IMR-90 (cell line): ENCODE results near the gene MEST. TPM values are rescaled to one million over a fixed set of nuclear protein-coding genes. Genes with fewer than 3 reads are reported as not detected.

Experiments
- ATAC-seq: fragments of 200-7000 bp; cut with Tn5 transposase; 2 replicates; pipeline ENCODE4 v1.9.1; 2020; ENCODE audit warnings: low read depth, mild to moderate bottlenecking, moderate library complexity
- BruUV-seq: library from RNA; stranded (reverse); fragments of 400-500 nt; replicated peaks from 2 replicates; lab custom pipeline; 2021; lab: Mats Ljungman, UMichigan
- CTCF ChIA-PET: fragments of 300-600 bp; formaldehyde crosslinking; extraction: SDS; loops from one replicate; lab custom pipeline; 2021; ENCODE audit warnings: antibody characterized with exemption; lab: Yijun Ruan, JAX
- POLR2A ChIA-PET: fragments of 300-600 bp; sonication (Branson Sonifier 250); formaldehyde crosslinking; loops from one replicate; lab custom pipeline; 2022; ENCODE audit warnings: antibody characterized with exemption; ENCODE audit not compliant: unreplicated experiment; lab: Charles Lee
- DNase-seq: peaks from one replicate; pipeline ENCODE4 v3.0.0; 2013
- H2AFZ ChIP-seq: replicated peaks from 2 replicates; pipeline ENCODE3; 2013; ENCODE audit warnings: low read length, mild to moderate bottlenecking; ENCODE audit not compliant: poor library complexity
- H2AK5ac ChIP-seq: 2 replicates; pipeline ENCODE4 v1.6.1; 2013; ENCODE audit warnings: low read depth, low read length, inconsistent platforms
- H2AK9ac ChIP-seq: replicated peaks from 2 replicates; pipeline ENCODE3; 2013; ENCODE audit warnings: mild to moderate bottlenecking, low read depth, low read length, moderate library complexity; ENCODE audit not compliant: poor library complexity
- H2BK120ac ChIP-seq: 2 replicates; pipeline ENCODE4 v1.6.1; 2013; ENCODE audit warnings: low read depth, low read length, inconsistent platforms
- H2BK15ac ChIP-seq: 3 replicates; pipeline ENCODE4 v1.6.1; 2013; ENCODE audit warnings: low read depth, low read length, inconsistent platforms
- H2BK20ac ChIP-seq: 2 replicates; pipeline ENCODE4 v1.6.1; 2013; ENCODE audit warnings: low read depth, mild to moderate bottlenecking, inconsistent platforms, low read length, moderate library complexity
- H2BK5ac ChIP-seq: 2 replicates; pipeline ENCODE4 v1.6.1; 2013; ENCODE audit warnings: mild to moderate bottlenecking, low read depth, low read length, inconsistent platforms; ENCODE audit not compliant: poor library complexity, severe bottlenecking
- H3K14ac ChIP-seq: replicated peaks from 2 replicates; pipeline ENCODE4 v1.6.1; 2013; ENCODE audit warnings: low read depth, low read length, inconsistent platforms
- H3K18ac ChIP-seq: 2 replicates; pipeline ENCODE4 v1.6.1; 2013; ENCODE audit warnings: low read depth, low read length, control low read depth
- H3K23ac ChIP-seq: 2 replicates; pipeline ENCODE4 v1.6.1; 2013; ENCODE audit warnings: low read depth, low read length, inconsistent platforms
- H3K27ac ChIP-seq: 2 replicates; pipeline ENCODE4 v1.5.1; 2013; ENCODE audit warnings: mild to moderate bottlenecking, control low read depth, low read length; ENCODE audit not compliant: insufficient read depth
- H3K27me3 ChIP-seq: 2 replicates; pipeline ENCODE4 v1.6.1; 2013; ENCODE audit warnings: low read length; ENCODE audit not compliant: control insufficient read depth, insufficient read depth
- H3K36me3 ChIP-seq: 2 replicates; pipeline ENCODE4 v1.6.1; 2013; ENCODE audit warnings: low read length, mixed read lengths; ENCODE audit not compliant: control insufficient read depth, insufficient read depth
- H3K4ac ChIP-seq: 2 replicates; pipeline ENCODE4 v1.6.1; 2013; ENCODE audit warnings: low read depth, low read length, inconsistent platforms
- H3K4me1 ChIP-seq: 2 replicates; pipeline ENCODE4 v1.6.1; 2013; ENCODE audit warnings: low read length, mixed read lengths; ENCODE audit not compliant: control insufficient read depth, insufficient read depth
- H3K4me2 ChIP-seq: 2 replicates; pipeline ENCODE4 v1.6.1; 2013; ENCODE audit warnings: low read depth, mild to moderate bottlenecking, control low read depth, low read length, moderate library complexity
- H3K4me3 ChIP-seq: 2 replicates; pipeline ENCODE4 v1.5.1; 2013; ENCODE audit warnings: low read depth, mild to moderate bottlenecking, control low read depth, low read length, moderate library complexity; ENCODE audit not compliant: insufficient read depth
- H3K56ac ChIP-seq: 2 replicates; pipeline ENCODE4 v1.6.1; 2013; ENCODE audit warnings: low read length, inconsistent platforms; ENCODE audit not compliant: insufficient read depth; ENCODE audit errors: extremely low read depth
- H3K79me1 ChIP-seq, 2 experiments: 2 replicates each; pipeline ENCODE4 v1.6.1; 2013; ENCODE audit warnings: low read length in 2 of 2, inconsistent platforms in 1 of 2, low read depth in 1 of 2
- H3K9ac ChIP-seq: 2 replicates; pipeline ENCODE4 v1.6.1; 2013; ENCODE audit warnings: low read depth, low read length, control low read depth
- H3K9me1 ChIP-seq: 2 replicates; pipeline ENCODE4 v1.6.1; 2013; ENCODE audit warnings: low read length, inconsistent platforms; ENCODE audit not compliant: insufficient read depth
- H3K9me3 ChIP-seq: 2 replicates; pipeline ENCODE4 v1.6.1; 2013; ENCODE audit warnings: low read length; ENCODE audit not compliant: control insufficient read depth, insufficient read depth
- H4K20me1 ChIP-seq: 2 replicates; pipeline ENCODE4 v1.6.1; 2013; ENCODE audit warnings: low read length, inconsistent platforms; ENCODE audit not compliant: insufficient read depth
- H4K5ac ChIP-seq: 2 replicates; pipeline ENCODE4 v1.6.1; 2013; ENCODE audit warnings: mild to moderate bottlenecking, low read depth, low read length, control low read depth
- H4K8ac ChIP-seq, 2 experiments: 2 replicates each; pipeline ENCODE4 v1.6.1; 2013; ENCODE audit warnings: low read depth in 2 of 2, low read length in 2 of 2, control low read depth in 1 of 2, inconsistent platforms in 1 of 2
- H4K91ac ChIP-seq: 2 replicates; pipeline ENCODE4 v1.6.1; 2013; ENCODE audit warnings: low read depth, low read length, inconsistent platforms; ENCODE audit not compliant: insufficient read depth
- BHLHE40 ChIP-seq: fragments of 150-350 bp; IDR thresholded peaks from 2 replicates; pipeline ENCODE4 v1.6.1; 2016; ENCODE audit warnings: mild to moderate bottlenecking, low read depth, low read length
- CEBPB ChIP-seq: IDR thresholded peaks from 2 replicates; pipeline ENCODE4 v1.6.1; 2012; ENCODE audit warnings: low read depth, low read length, improper control_type of control experiment
- CHD1 ChIP-seq: IDR thresholded peaks from 2 replicates; pipeline ENCODE4 v1.6.1; 2012; ENCODE audit warnings: low read depth, low read length, improper control_type of control experiment
- FOS ChIP-seq: fragments of 150-350 bp; IDR thresholded peaks from 2 replicates; pipeline ENCODE4 v1.6.1; 2016; ENCODE audit warnings: low read depth, low read length
- MAFK ChIP-seq: IDR thresholded peaks from 2 replicates; pipeline ENCODE4 v1.6.1; 2012; ENCODE audit warnings: low read depth, low read length, improper control_type of control experiment
- MAZ ChIP-seq: IDR thresholded peaks from 2 replicates; pipeline ENCODE4 v1.6.1; 2012; ENCODE audit warnings: low read depth, mild to moderate bottlenecking, low read length, improper control_type of control experiment, moderate library complexity, borderline replicate concordance
- MXI1 ChIP-seq: IDR thresholded peaks from 2 replicates; pipeline ENCODE4 v1.6.1; 2012; ENCODE audit warnings: low read depth, mild to moderate bottlenecking, low read length, moderate library complexity, borderline replicate concordance
- NFE2L2 ChIP-seq: fragments of 150-350 bp; IDR thresholded peaks from 2 replicates; pipeline ENCODE4 v1.6.1; 2016; ENCODE audit warnings: low read depth, mild to moderate bottlenecking, low read length
- POLR2A ChIP-seq: IDR thresholded peaks from 2 replicates; pipeline ENCODE4 v1.6.1; 2012; ENCODE audit warnings: mild to moderate bottlenecking, low read depth, low read length
- RAD21 ChIP-seq: IDR thresholded peaks from 2 replicates; pipeline ENCODE4 v1.6.1; 2012; ENCODE audit warnings: low read length, improper control_type of control experiment
- RCOR1 ChIP-seq: IDR thresholded peaks from 2 replicates; pipeline ENCODE4 v1.6.1; 2012; ENCODE audit warnings: mild to moderate bottlenecking, low read length, improper control_type of control experiment; ENCODE audit not compliant: insufficient replicate concordance
- RFX5 ChIP-seq: IDR thresholded peaks from 2 replicates; pipeline ENCODE4 v1.8.0; 2012; ENCODE audit warnings: low read depth, mild to moderate bottlenecking, low read length, moderate library complexity
- SMC3 ChIP-seq: fragments of 150-350 bp; IDR thresholded peaks from 2 replicates; pipeline ENCODE4 v1.6.1; 2016; ENCODE audit warnings: low read depth, mild to moderate bottlenecking, antibody characterized with exemption, low read length, moderate library complexity
- WGBS, 2 experiments: methylation state at CpG; one replicate each; pipeline versions ENCODE4 v1.1.5 to v1.1.7; 2013; ENCODE audit warnings: missing lambda C conversion rate in 2 of 2; ENCODE audit not compliant: insufficient read length in 1 of 2; ENCODE audit errors: extremely low coverage in 2 of 2; 5-methylcytosine and 5-hydroxymethylcytosine counted together
- dilution Hi-C: fragments of 300-500 bp; cut with HindIII; formaldehyde crosslinking; loops from one replicate; pipeline ENCODE4 v1.14.3; 2018; ENCODE audit warnings: low sequenced_read_pairs; ENCODE audit not compliant: unreplicated experiment
- in situ Hi-C: fragments of 300-500 bp; cut with MboI; formaldehyde crosslinking; loops from 3 replicates; pipeline ENCODE4 v1.14.3; 2019; ENCODE audit warnings: low sequenced_read_pairs, inconsistent platforms, mixed read lengths
- intact Hi-C: fragments of 100-400 bp; cut with micrococcal nuclease; formaldehyde crosslinking; loops from 2 replicates; pipeline ENCODE4 v1.10.0; 2022
- polyA plus RNA-seq, 3 experiments: library from polyadenylated mRNA; depleted of rRNA; stranded (reverse); fragments of >200 nt; gene quantifications; 2 replicates each; pipeline ENCODE4 v1.2.3, GENCODE V29; 2012; ENCODE audit warnings: low replicate concordance in 1 of 3
- total RNA-seq: library from RNA; depleted of rRNA; stranded (reverse); fragments of >200 nt; gene quantifications from 2 replicates; pipeline ENCODE4 v1.2.3, GENCODE V29; 2012
- TF ChIP-seq, protein P1 (sequence below): fragments of 150-350 bp; IDR thresholded peaks from 2 replicates; pipeline ENCODE4 v1.6.1; 2016; ENCODE audit warnings: low read depth, mild to moderate bottlenecking, low read length, moderate library complexity, borderline replicate concordance
- TF ChIP-seq, protein P2 (sequence below): fragments of 150-350 bp; IDR thresholded peaks from 2 replicates; pipeline ENCODE4 v1.6.1; 2017; ENCODE audit warnings: mild to moderate bottlenecking, antibody characterized with exemption, low read length, low read depth
- TF ChIP-seq, protein P3 (sequence below): conservative IDR thresholded peaks from 2 replicates; pipeline ENCODE4 v1.5.1; 2012; ENCODE audit warnings: mild to moderate bottlenecking, low read depth, low read length, improper control_type of control experiment

The MEST gene
- total and polyA plus RNA-seq, 2 of the 4 experiments (the other 2 are of a cell fraction) = 219 to 317 TPM

DNA sequence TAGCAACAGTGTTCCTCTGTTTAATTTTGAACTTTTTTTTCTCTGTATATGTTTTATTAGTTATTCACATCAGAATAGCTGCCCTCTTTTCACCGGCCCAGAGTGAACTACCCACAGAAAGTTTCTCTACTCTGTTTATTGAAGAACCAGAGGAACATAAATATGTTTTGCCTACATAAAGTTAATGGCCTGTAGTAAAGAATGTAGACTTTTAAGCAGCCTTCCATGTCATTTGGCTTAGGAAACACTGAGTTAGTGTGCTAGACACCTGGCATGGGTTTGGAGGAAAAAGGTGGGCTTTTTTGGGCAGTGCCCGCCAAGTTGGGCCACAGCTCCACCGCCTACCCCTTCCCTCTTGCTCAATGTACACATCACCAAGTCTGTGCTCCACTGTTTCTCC lies 8.9 kb upstream of the MEST start:
- no peaks in the 10 kb centered on the region for H3K9me3 ChIP-seq
- ChIA-PET POLR2A (no interaction called here), CTCF (no interaction called here)
- no peak overlapping the region for H3K27ac ChIP-seq
- ATAC-seq = no peak
- H3K56ac ChIP-seq = no peak overlapping the region
- no peak overlapping the region for H4K91ac ChIP-seq
- BruUV-seq = no TSS peak
- H4K20me1 ChIP-seq = no peaks in the 10 kb centered on the region
- no peaks in the 10 kb centered on the region for H3K9me1 ChIP-seq
- no peak overlapping the region for H2AK9ac ChIP-seq
- no peak overlapping the region for H3K4me3 ChIP-seq
- no peak overlapping the region for H3K14ac ChIP-seq
- H3K27me3 ChIP-seq = peaks cover 5% of the 10 kb centered on the region
- H3K4ac ChIP-seq = no peak overlapping the region
- H2BK120ac ChIP-seq = no peak overlapping the region
- in situ Hi-C loops = loop anchor here (10.0 kb wide), 1 partner anchor 408 kb away; the partner anchor contains the start of gene KLHDC10
- no peak overlapping the region for H3K18ac ChIP-seq
- no peak overlapping the region for H2BK5ac ChIP-seq
- H3K79me1 ChIP-seq = no peaks in the 10 kb centered on the region
- no peak overlapping the region for H2AK5ac ChIP-seq
- H3K4me2 ChIP-seq = no peak overlapping the region
- H2BK20ac ChIP-seq = no peak overlapping the region
- no peak for DNase-seq
- H3K36me3 ChIP-seq = no peaks in the 10 kb centered on the region
- no peak overlapping the region for H4K5ac ChIP-seq
- no CpG with 5 or more reads among the region's 3 CpGs for WGBS, 2 experiments
- no peak overlapping the region for H3K9ac ChIP-seq
- dilution Hi-C loops = no loop called here
- no peak overlapping the region for H3K23ac ChIP-seq
- intact Hi-C loops = no loop called here
- H4K8ac ChIP-seq = no peak overlapping the region
- no peaks in the 10 kb centered on the region for H3K4me1 ChIP-seq
- no peak overlapping the region for H2BK15ac ChIP-seq
- H2AFZ ChIP-seq = no peak overlapping the region
- no peak for TF ChIP-seq MXI1
- TF ChIP-seq RCOR1 = no peak
- TF ChIP-seq FOS = no peak
- TF ChIP-seq NFE2L2 = no peak
- TF ChIP-seq MAZ = no peak
- TF ChIP-seq MAFK = no peak
- no peak for TF ChIP-seq POLR2A
- no peak for TF ChIP-seq RFX5
- TF ChIP-seq, protein P1, sequence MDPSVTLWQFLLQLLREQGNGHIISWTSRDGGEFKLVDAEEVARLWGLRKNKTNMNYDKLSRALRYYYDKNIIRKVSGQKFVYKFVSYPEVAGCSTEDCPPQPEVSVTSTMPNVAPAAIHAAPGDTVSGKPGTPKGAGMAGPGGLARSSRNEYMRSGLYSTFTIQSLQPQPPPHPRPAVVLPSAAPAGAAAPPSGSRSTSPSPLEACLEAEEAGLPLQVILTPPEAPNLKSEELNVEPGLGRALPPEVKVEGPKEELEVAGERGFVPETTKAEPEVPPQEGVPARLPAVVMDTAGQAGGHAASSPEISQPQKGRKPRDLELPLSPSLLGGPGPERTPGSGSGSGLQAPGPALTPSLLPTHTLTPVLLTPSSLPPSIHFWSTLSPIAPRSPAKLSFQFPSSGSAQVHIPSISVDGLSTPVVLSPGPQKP = no peak
- TF ChIP-seq CEBPB = no peak
- TF ChIP-seq SMC3 = no peak
- TF ChIP-seq CHD1 = no peak
- TF ChIP-seq, protein P2, sequence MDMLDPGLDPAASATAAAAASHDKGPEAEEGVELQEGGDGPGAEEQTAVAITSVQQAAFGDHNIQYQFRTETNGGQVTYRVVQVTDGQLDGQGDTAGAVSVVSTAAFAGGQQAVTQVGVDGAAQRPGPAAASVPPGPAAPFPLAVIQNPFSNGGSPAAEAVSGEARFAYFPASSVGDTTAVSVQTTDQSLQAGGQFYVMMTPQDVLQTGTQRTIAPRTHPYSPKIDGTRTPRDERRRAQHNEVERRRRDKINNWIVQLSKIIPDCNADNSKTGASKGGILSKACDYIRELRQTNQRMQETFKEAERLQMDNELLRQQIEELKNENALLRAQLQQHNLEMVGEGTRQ = no peak
- TF ChIP-seq BHLHE40 = no peak
- no peak for TF ChIP-seq RAD21
- TF ChIP-seq, protein P3, sequence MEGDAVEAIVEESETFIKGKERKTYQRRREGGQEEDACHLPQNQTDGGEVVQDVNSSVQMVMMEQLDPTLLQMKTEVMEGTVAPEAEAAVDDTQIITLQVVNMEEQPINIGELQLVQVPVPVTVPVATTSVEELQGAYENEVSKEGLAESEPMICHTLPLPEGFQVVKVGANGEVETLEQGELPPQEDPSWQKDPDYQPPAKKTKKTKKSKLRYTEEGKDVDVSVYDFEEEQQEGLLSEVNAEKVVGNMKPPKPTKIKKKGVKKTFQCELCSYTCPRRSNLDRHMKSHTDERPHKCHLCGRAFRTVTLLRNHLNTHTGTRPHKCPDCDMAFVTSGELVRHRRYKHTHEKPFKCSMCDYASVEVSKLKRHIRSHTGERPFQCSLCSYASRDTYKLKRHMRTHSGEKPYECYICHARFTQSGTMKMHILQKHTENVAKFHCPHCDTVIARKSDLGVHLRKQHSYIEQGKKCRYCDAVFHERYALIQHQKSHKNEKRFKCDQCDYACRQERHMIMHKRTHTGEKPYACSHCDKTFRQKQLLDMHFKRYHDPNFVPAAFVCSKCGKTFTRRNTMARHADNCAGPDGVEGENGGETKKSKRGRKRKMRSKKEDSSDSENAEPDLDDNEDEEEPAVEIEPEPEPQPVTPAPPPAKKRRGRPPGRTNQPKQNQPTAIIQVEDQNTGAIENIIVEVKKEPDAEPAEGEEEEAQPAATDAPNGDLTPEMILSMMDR = no peak
